Measurements from ENCODE around the gene PTPN23. TPM values are rescaled to one million over a fixed set of nuclear protein-coding genes. Genes with fewer than 3 reads are reported as not detected.

PTPN23 gene
- total and polyA plus RNA-seq, 9 of the 15 experiments (the other 6 are each of a cell fraction or from before 2014, with no cell fraction given) = 0.41 to 58.7 (median 7.2) TPM

- intact Hi-C loops (cut with micrococcal nuclease) = no loop called here
- ATAC-seq = no peak
- H3K27ac ChIP-seq (ENCODE audit: extremely low read depth, low read depth, low read length) = no peak overlapping the region
- no peaks in the 10 kb centered on the region for H3K9me1 ChIP-seq (ENCODE audit: control insufficient read depth, insufficient read depth, low read length)
- no peak overlapping the region for H3K9ac ChIP-seq (ENCODE audit: insufficient read depth in 1 of 2, low read depth in 2 of 2, low read length in 2 of 2)
- no peaks in the 10 kb centered on the region for H3K27me3 ChIP-seq (ENCODE audit: control insufficient read depth in 2 of 2, insufficient read depth in 2 of 2, low read length in 2 of 2)
- ChIA-PET CTCF (ENCODE audit: low intra/inter-chr PET ratio) (no interaction called here), POLR2A (interaction anchor here (0.6 to 1.3 kb wide), 4 partner anchors 10 to 30 kb away, joined by 3 to 6 read pairs (median 4); no protein-coding TSS in a partner anchor)
- in situ Hi-C loops (cut with MboI) = no loop called here
- no peak for FAIRE-seq
- no peaks in the 10 kb centered on the region; the same call in 2 of the 3 replicates for H3K79me2 ChIP-seq (ENCODE audit: control insufficient read depth, insufficient read depth, low read length)
- H3K4me3 ChIP-seq = no peak overlapping the region
- peaks cover 79% of the 10 kb centered on the region for H3K36me3 ChIP-seq (ENCODE audit: control insufficient read depth, insufficient read depth, low read length)
- peaks cover 14% of the 10 kb centered on the region; the same call in 1 of the 2 replicates for H4K20me1 ChIP-seq (replicated peaks; ENCODE audit: control insufficient read depth, insufficient read depth, low read length)
- TF ChIP-seq MBD1 (CRISPR knock-in tag; IDR thresholded peaks at IDR 0.05) (no peak), REST (IDR thresholded peaks at IDR 0.05; ENCODE audit: borderline replicate concordance) (peak; percentile 20; the same call in 1 of the 2 replicates), REST (CRISPR knock-in tag; IDR thresholded peaks at IDR 0.05; ENCODE audit: low read depth) (no peak)
- H3K9me3 ChIP-seq (replicated peaks; ENCODE audit: control insufficient read depth, insufficient read depth, low read depth, low read length) = no peaks in the 10 kb centered on the region
- H3K4me1 ChIP-seq (replicated peaks in 1 of 2; ENCODE audit: control insufficient read depth in 2 of 2, insufficient read depth in 2 of 2, low read length in 2 of 2) = no peaks in the 10 kb centered on the region
- no peak overlapping the region for H3K4me2 ChIP-seq (ENCODE audit: insufficient read depth, low read length)
- WGBS (ENCODE audit: insufficient coverage, low coverage, missing lambda C conversion rate) = 89% methylated on average over 3 of the region's 3 CpGs
- DNase-seq (ENCODE audit: extremely low read depth in 1 of 4, low spot score in 3 of 4) = no peak
- BruUV-seq (replicated peaks) = no TSS peak
- H2AFZ ChIP-seq (ENCODE audit: low read depth, low read length) = no peak overlapping the region
Observed at GRCh38 chr3:47433796-47434195, 53.0 kb downstream of the PTPN23 start.
